Small intestine (tissue), 7 donors: ENCODE measurements around the gene TDRD12. TPM values are rescaled to one million over a fixed set of nuclear protein-coding genes. Genes with fewer than 3 reads are reported as not detected.
"Not testable (repeated sequence)": the region's sequence is repeated elsewhere in the genome, so short reads cannot be mapped to it uniquely, and the experiment has no call there.

Experiments used
- DNase-seq, 2 donors: peaks; one replicate each; pipeline versions ENCODE4 v3.0.0 to v3.0.0-alpha.2; 2013
- FAIRE-seq: peaks from 2 replicates; lab custom pipeline; 2012; peaks lifted over from hg19 to GRCh38; lab: Jason Lieb, UNC
- H3K27ac ChIP-seq, 3 donors: one replicate each; pipeline ENCODE4 v1.5.1; 2013; ENCODE audit warnings: low read length in 2 of 3, mild to moderate bottlenecking in 2 of 3, control low read depth in 1 of 3, inconsistent platforms in 1 of 3, low read depth in 1 of 3, moderate library complexity in 1 of 3
- H3K27me3 ChIP-seq, 3 donors: one replicate each; pipeline ENCODE4 v1.6.1; 2013; ENCODE audit warnings: low read length in 3 of 3, inconsistent platforms in 1 of 3; ENCODE audit not compliant: control insufficient read depth in 3 of 3, insufficient read depth in 3 of 3
- H3K36me3 ChIP-seq, 3 donors: one replicate each; pipeline ENCODE4 v1.6.1; 2013; ENCODE audit warnings: low read length in 3 of 3, inconsistent platforms in 1 of 3, low read depth in 1 of 3, mild to moderate bottlenecking in 1 of 3, moderate library complexity in 1 of 3; ENCODE audit not compliant: control insufficient read depth in 3 of 3, insufficient read depth in 2 of 3
- H3K4me1 ChIP-seq, 3 donors: one replicate each; pipeline ENCODE4 v1.6.1; 2013; ENCODE audit warnings: low read length in 2 of 3, inconsistent platforms in 1 of 3, low read depth in 1 of 3, mild to moderate bottlenecking in 1 of 3, moderate library complexity in 1 of 3; ENCODE audit not compliant: control insufficient read depth in 3 of 3, insufficient read depth in 2 of 3
- H3K4me3 ChIP-seq, 3 donors: one replicate each; pipeline ENCODE4 v1.5.1; 2013; ENCODE audit warnings: low read length in 3 of 3, control low read depth in 1 of 3, inconsistent platforms in 1 of 3, low read depth in 1 of 3, mild to moderate bottlenecking in 1 of 3, moderate library complexity in 1 of 3
- H3K9me3 ChIP-seq, 2 donors: one replicate each; pipeline ENCODE4 v1.6.1; 2013; ENCODE audit warnings: low read depth in 1 of 2, low read length in 1 of 2; ENCODE audit not compliant: control insufficient read depth in 2 of 2, insufficient read depth in 1 of 2
- WGBS, 3 donors: extraction: QIAGEN DNeasy Blood & Tissue Kit; methylation state at CpG; one replicate each; pipeline ENCODE4 v1.1.7; 2013; 5-methylcytosine and 5-hydroxymethylcytosine counted together
- polyA plus RNA-seq, 4 donors: library from polyadenylated mRNA; stranded (reverse) in 3 of 4; unstranded in 1 of 4; fragments of 200-250 nt in 3 of 4; fragments of 120-200 nt in 1 of 4; gene quantifications; one replicate each; pipeline versions ENCODE4 v1.2.1 to v1.2.3, GENCODE V29; 2013
- donor health status: healthy with polysubstance abuse.
- donor health status: control.
- donor health status: control.
- donor health status: Bipolar disorder and iron deficiency.
- donor health status: healthy.

TDRD12 gene
- polyA plus RNA-seq, 4 donors = 0.12 to 0.46 (median 0.22) TPM; not detected in 1

DNA sequence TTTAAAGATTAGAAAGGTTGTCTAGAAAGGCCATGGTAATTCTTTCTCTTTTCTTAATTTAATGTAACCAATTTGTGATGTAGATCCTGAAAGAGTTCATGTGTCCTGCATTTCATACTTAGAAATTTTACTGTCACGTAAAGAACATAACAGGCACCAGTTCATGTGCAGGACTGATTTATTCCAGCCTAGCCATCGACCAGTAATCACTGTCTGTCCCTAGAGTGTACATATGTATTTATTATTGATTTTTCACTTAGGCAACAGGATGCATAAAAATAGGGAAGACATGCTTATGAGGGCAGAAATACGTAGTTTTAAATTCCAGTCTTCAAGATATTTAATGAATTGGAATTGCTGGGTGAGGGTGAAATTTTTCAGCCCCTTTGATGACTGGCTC, 37.6 kb downstream of the TDRD12 start:
- Histone ChIP-seq H3K4me3 (no peak overlapping the region), H3K27me3 (no peaks in the 10 kb centered on the region), H3K36me3 (no peaks in the 10 kb centered on the region), H3K4me1 (no peaks in the 10 kb centered on the region), H3K9me3 (peaks cover 0 to 7% of the 10 kb centered on the region in 2 donors), H3K27ac (no peak overlapping the region)
- 80 to 84% (median 83%) methylated on average over 3 of the region's 3 CpGs for WGBS, 3 donors
- FAIRE-seq = no peak
- DNase-seq = no peak

DNA sequence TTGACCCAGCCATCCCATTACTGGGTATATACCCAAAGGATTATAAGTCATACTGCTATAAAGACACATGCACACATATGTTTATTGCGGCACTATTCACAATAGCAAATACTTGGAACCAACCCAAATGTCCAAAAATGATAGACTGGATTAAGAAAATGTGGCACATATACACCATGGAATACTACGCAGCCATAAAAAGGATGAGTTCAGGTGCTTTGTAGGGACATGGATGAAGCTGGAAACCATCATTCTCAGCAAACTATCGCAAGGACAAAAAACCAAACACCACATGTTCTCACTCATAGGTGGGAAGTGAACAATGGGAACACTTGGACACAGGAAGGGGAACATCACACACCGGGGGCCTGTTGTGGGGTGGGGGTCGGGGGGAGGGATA, 45.8 kb downstream of the TDRD12 start:
- not testable (repeated sequence) for H3K27ac ChIP-seq, H3K27me3 ChIP-seq, H3K36me3 ChIP-seq, H3K4me1 ChIP-seq, FAIRE-seq, H3K9me3 ChIP-seq, DNase-seq, H3K4me3 ChIP-seq
- 86 to 90% (median 88%) methylated on average over 5 of the region's 5 CpGs for WGBS, 3 donors

DNA sequence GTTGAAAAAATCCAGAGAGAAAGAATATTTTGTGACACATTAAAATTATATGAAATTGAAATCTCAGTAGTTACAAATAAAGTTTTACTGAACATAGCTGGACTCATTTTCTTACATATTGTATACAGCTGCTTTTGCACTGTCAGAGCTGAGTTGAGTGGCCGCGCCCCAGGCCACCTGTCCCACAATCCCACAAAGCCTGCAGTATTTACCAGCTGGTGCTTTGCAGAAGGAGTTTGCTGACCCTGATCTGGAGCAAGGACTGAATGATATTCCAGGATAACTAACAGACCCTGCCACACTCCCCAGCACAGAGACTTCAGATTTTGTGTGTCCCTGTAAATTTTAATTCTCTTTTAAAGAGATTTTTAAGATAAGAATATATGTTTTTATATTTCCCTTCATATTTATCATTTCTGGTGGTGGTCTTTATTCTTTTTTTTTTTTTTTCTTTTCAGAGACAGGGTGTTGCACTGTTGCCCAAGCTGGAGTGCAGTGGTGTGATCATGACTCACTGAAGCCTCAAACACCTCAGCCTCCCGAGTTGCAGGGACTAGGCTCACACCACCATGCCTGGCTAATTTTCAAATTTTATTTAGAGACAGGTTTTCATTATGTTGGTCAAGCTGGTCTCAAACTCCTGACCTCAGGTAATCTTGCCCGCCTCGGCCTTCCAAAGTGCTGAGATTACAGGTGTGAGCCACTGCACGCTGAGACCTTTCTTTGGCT, 48.5 kb downstream of the TDRD12 start:
- Histone ChIP-seq H3K27ac (no peak overlapping the region), H3K4me1 (no peaks in the 10 kb centered on the region), H3K27me3 (peaks cover 0 to 2% (median 0%) of the 10 kb centered on the region in 3 donors), H3K4me3 (no peak overlapping the region), H3K36me3 (no peaks in the 10 kb centered on the region), H3K9me3 (peaks cover 0 to 3% of the 10 kb centered on the region in 2 donors)
- DNase-seq = no peak
- FAIRE-seq = no peak
- WGBS, 3 donors = 85 to 90% (median 86%) methylated on average over 6 of the region's 6 CpGs

DNA sequence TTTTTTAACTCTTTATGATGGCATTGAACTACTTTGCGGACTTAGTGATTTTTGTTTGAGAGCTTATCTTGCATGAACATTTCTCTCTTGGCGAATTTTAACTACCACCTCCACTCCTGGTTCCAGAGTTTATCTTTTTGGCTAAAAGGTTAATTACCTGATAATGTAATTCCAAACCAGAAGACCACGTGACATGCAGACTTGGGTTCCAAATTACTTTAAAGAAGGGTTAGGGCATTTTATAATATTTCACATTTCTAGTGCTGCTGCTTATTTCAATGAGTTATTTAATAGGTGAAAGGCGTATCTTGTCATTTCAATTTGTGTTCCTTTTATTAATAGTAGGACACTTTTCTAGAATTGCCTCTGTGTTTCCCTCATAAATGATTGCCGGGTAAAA, 52.0 kb downstream of the TDRD12 start:
- H3K36me3 ChIP-seq = no peaks in the 10 kb centered on the region
- H3K4me1 ChIP-seq = no peaks in the 10 kb centered on the region
- DNase-seq (no peak), FAIRE-seq (no peak)
- peaks cover 0 to 2% (median 0%) of the 10 kb centered on the region in 3 donors for H3K27me3 ChIP-seq
- H3K9me3 ChIP-seq = peaks cover 0 to 3% of the 10 kb centered on the region in 2 donors
- H3K27ac ChIP-seq = no peak overlapping the region
- 76 to 78% (median 78%) methylated on average over 5 of the region's 5 CpGs for WGBS, 3 donors
- no peak overlapping the region for H3K4me3 ChIP-seq

DNA sequence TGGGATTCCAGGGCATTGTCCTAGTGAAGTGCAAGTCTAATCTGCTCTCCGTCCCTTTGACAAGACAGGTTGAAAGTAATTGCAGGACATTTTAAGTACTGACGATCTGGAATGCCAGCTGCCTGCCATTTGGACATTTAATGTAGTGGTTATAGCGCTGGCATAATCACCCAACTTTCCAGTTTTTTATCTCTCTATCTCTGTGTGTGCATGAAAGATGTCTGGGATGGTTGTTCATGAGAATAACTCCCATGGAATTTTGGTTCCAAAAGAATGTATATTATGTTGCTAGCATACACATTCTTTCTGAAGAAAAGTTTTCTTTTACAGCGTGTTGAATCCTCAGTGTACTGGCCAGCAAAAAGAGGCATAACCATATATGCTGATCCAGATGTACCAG, 53.6 kb downstream of the TDRD12 start:
- peaks cover 0 to 2% (median 0%) of the 10 kb centered on the region in 3 donors for H3K27me3 ChIP-seq
- DNase-seq (no peak), FAIRE-seq (no peak)
- WGBS, 3 donors = 72 to 81% (median 77%) methylated on average over 4 of the region's 4 CpGs
- H3K4me1 ChIP-seq = no peaks in the 10 kb centered on the region
- H3K9me3 ChIP-seq = peaks cover 0 to 3% of the 10 kb centered on the region in 2 donors
- H3K27ac ChIP-seq = no peak overlapping the region
- H3K36me3 ChIP-seq = no peaks in the 10 kb centered on the region
- no peak overlapping the region for H3K4me3 ChIP-seq

DNA sequence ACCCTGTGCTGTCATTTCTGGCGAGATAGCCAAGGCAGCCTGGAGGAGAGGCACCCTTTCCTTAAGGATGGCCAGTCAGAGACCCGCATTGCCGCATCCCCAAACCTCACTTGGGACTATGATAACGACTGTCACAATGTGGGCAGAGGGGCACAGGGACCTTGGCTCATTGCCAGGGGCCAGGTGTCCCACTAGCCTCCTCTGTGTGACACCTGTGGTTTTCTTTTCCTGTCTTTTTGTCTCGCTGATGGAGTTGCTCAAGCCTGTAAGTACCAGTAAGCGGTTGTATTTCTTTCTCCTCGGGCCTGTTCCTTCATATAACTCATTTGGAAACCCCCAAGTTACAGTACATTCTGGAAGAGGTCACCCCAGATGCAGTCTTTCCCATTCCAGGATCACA, 59.5 kb downstream of the TDRD12 start:
- H3K9me3 ChIP-seq = no peaks in the 10 kb centered on the region
- no peak for FAIRE-seq
- no peaks in the 10 kb centered on the region for H3K36me3 ChIP-seq
- H3K27ac ChIP-seq = no peak overlapping the region
- H3K4me3 ChIP-seq = no peak overlapping the region
- no peaks in the 10 kb centered on the region for H3K27me3 ChIP-seq
- H3K4me1 ChIP-seq = no peaks in the 10 kb centered on the region
- WGBS, 3 donors = 77 to 84% (median 78%) methylated on average over 7 of the region's 7 CpGs
- DNase-seq = no peak

DNA sequence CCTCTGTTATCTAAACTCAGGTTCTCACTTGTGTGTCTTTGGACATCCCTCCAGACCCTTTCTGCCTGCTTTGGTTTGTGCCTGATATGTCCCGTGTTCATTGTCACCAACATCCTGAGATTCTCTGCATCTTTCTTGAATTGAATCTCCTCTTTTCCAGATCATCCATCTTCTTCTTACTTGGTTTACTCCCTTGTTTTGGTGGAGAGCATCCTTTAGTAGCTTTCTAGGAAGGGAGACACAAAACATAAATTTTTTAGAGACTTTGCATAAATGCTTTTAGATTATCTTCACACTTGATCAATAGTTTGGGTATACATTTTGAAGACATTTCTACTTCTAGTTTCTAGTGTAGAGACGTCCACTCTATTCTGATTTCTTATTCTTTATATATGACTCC, 61.7 kb downstream of the TDRD12 start:
- FAIRE-seq (no peak), DNase-seq (no peak)
- no peak overlapping the region for H3K4me3 ChIP-seq
- no peaks in the 10 kb centered on the region for H3K36me3 ChIP-seq
- H3K9me3 ChIP-seq = no peaks in the 10 kb centered on the region
- no peaks in the 10 kb centered on the region for H3K27me3 ChIP-seq
- no peak overlapping the region for H3K27ac ChIP-seq
- no peaks in the 10 kb centered on the region for H3K4me1 ChIP-seq
- 92 to 99% (median 95%) methylated on average over 2 of the region's 2 CpGs for WGBS, 3 donors

DNA sequence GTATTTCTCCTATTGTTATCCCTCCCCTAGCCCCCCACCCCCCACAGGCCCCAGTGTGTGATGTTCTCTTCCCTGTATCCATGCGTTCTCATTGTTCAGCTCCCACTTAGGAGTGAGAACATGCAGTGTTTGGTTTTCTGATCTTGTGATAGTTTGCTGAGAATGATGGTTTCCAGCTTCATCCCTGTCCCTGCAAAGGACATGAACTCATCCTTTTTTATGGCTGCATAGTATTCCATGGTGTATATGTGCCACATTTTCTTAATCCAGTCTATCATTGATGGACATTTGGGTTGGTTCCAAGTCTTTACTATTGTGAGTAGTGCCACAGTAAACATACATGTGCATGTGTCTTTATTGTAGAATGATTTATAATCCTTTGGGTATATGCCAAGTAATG, 62.5 kb downstream of the TDRD12 start:
- H3K27me3 ChIP-seq, H3K4me1 ChIP-seq, H3K27ac ChIP-seq, H3K4me3 ChIP-seq, H3K9me3 ChIP-seq, H3K36me3 ChIP-seq, DNase-seq, FAIRE-seq: not testable (repeated sequence)
- WGBS, 3 donors = 94 to 100% (median 95%) methylated on average over 1 of the region's 1 CpG
